ENCODE results near the gene PROC.

Gene PROC

DNA sequence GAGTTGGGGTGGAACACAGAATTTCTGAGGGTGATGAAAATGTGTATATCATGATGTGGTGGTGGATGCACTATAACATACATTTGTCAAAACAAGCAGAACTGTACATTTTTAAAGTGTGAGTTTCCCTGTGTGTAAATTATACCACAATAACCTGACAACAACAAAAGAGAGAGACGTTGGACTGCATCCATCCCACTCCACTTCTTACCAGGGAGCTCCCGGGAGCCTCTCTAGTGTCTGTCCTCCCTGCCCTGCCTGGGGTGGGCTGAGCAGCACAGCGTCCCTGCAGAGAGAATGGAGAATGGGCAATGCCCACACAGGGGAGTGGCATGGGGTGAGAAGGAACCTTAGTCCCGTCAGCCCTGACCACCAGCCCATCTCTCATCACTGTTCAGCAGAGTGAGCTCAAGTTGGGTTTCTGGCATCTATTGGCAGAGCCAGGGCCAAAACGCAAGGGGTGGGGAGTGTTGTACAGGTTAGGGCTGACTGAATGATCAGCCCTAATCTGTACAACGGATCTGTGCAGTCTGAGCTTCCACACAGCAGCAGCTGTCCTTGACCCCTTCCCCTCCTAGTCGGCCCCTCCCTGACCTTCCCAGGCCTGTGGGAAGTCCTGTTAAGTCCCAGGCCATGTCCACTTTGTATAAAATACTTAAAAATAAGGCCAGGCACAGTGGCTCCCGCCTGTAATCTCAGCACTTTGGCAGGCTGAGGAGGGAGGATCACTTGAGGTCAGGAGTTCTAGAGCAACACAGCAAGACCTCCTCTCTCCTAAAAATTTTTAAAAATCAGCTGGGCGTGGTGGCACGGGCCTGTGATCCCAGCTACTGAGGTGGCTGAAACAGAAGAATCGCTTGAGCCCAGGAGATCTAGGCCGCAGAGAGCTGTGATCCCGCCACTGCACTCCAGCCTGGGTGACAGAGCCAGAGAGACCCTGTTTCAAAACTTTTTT is 3.3 kb upstream of the PROC start:
- DNase-seq, result peak; percentile 74

DNA sequence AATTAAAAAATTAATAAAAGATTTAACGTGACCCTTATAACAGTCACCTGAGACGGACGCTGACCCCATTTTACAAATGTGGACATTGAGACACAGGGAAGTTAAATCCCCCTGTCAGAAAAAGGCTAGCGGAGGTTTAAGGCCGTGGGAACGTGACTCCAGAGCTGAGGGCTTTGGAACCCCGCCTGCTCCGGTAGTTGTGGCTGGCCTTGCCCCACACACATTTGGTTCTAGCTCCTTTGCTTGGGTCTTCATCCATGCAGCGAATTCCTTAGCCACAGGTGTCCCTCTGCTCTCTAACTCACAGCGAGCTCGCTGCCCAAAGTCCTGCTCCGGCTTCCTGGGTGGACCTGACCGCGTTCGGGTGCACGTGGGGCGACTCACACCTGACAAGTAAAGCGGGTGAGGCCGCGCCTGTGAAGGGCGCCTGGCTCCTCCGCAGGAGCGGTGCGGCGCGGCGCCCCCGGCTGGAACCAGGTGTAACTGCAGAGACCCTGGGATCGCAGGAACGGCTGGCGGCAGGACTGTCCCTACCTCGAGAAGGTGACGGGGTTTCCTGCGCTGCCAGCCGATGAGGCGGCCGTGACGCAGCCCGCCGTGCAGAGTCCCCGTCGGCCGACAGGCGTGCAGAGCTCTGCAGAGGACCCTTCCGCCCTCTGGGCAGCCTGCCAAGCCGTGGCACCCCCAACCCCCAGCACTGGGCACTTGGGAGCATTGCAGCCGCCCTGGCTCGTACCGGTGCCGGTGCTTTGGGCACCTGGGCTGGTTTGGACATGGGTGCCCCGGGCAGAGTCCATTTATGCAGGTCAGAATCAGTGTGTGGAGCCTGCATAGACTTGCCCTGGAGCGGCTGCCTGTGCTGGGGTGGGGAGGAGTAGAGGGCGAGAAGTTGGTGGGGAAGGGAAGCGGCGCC is 2.4 kb upstream of the PROC start:
- peak; percentile 35 for DNase-seq

DNA sequence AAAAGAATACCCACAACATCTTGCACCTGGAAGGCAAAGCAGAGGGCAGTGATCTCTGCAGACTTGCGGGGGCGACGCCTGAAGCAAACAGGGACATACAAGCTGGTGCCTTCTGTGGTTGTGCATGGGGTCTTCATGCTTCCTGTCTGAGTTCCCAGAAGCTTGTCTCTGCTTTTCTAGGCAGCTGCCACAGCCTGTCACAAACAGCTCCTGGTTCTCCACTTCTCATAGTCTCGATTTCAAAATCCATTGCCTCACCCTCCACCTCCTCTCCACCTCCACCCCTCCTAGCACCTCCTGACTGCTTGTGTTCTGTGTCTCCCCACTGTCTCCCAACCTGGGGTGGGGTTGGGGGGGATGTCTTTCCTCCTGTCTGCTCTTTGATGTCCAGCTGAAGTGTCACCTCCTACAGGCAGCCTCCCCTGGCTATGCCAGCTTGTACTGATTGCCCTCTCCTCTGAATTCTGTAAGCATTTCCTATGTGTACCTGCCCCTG is 1.7 kb upstream of the PROC start:
- no peak for DNase-seq

DNA sequence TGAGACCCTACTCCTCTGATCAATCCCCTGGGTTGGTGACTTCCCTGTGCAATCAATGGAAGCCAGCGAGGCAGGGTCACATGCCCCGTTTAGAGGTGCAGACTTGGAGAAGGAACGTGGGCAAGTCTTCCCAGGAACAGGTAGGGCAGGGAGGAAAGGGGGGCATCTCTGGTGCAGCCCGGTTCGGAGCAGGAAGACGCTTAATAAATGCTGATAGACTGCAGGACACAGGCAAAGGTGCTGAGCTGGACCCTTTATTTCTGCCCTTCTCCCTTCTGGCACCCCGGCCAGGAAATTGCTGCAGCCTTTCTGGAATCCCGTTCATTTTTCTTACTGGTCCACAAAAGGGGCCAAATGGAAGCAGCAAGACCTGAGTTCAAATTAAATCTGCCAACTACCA is 821 bp upstream of the PROC start:
- DNase-seq, result no peak

DNA sequence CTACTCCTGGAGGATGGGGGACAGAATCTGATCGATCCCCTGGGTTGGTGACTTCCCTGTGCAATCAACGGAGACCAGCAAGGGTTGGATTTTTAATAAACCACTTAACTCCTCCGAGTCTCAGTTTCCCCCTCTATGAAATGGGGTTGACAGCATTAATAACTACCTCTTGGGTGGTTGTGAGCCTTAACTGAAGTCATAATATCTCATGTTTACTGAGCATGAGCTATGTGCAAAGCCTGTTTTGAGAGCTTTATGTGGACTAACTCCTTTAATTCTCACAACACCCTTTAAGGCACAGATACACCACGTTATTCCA is 844 bp downstream of the PROC start:
- DNase-seq, result no peak

DNA sequence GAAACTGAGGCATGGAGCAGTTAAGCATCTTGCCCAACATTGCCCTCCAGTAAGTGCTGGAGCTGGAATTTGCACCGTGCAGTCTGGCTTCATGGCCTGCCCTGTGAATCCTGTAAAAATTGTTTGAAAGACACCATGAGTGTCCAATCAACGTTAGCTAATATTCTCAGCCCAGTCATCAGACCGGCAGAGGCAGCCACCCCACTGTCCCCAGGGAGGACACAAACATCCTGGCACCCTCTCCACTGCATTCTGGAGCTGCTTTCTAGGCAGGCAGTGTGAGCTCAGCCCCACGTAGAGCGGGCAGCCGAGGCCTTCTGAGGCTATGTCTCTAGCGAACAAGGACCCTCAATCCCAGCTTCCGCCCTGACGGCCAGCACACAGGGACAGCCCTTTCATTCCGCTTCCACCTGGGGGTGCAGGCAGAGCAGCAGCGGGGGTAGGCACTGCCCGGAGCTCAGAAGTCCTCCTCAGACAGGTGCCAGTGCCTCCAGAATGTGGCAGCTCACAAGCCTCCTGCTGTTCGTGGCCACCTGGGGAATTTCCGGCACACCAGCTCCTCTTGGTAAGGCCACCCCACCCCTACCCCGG is 1.3 kb downstream of the PROC start:
- DNase-seq, result no peak

DNA sequence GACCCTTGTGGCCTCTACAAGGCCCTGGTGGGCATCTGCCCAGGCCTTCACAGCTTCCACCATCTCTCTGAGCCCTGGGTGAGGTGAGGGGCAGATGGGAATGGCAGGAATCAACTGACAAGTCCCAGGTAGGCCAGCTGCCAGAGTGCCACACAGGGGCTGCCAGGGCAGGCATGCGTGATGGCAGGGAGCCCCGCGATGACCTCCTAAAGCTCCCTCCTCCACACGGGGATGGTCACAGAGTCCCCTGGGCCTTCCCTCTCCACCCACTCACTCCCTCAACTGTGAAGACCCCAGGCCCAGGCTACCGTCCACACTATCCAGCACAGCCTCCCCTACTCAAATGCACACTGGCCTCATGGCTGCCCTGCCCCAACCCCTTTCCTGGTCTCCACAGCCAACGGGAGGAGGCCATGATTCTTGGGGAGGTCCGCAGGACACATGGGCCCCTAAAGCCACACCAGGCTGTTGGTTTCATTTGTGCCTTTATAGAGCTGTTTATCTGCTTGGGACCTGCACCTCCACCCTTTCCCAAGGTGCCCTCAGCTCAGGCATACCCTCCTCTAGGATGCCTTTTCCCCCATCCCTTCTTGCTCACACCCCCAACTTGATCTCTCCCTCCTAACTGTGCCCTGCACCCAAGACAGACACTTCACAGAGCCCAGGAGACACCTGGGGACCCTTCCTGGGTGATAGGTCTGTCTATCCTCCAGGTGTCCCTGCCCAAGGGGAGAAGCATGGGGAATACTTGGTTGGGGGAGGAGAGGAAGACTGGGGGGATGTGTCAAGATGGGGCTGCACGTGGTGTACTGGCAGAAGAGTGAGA is 2.0 kb downstream of the PROC start:
- DNase-seq, result no peak

DNA sequence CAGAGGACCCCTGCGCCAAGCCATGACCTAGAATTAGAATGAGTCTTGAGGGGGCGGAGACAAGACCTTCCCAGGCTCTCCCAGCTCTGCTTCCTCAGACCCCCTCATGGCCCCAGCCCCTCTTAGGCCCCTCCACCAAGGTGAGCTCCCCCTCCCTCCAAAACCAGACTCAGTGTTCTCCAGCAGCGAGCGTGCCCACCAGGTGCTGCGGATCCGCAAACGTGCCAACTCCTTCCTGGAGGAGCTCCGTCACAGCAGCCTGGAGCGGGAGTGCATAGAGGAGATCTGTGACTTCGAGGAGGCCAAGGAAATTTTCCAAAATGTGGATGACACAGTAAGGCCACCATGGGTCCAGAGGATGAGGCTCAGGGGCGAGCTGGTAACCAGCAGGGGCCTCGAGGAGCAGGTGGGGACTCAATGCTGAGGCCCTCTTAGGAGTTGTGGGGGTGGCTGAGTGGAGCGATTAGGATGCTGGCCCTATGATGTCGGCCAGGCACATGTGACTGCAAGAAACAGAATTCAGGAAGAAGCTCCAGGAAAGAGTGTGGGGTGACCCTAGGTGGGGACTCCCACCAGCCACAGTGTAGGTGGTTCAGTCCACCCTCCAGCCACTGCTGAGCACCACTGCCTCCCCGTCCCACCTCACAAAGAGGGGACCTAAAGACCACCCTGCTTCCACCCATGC is 3.0 kb downstream of the PROC start:
- no peak for DNase-seq

DNA sequence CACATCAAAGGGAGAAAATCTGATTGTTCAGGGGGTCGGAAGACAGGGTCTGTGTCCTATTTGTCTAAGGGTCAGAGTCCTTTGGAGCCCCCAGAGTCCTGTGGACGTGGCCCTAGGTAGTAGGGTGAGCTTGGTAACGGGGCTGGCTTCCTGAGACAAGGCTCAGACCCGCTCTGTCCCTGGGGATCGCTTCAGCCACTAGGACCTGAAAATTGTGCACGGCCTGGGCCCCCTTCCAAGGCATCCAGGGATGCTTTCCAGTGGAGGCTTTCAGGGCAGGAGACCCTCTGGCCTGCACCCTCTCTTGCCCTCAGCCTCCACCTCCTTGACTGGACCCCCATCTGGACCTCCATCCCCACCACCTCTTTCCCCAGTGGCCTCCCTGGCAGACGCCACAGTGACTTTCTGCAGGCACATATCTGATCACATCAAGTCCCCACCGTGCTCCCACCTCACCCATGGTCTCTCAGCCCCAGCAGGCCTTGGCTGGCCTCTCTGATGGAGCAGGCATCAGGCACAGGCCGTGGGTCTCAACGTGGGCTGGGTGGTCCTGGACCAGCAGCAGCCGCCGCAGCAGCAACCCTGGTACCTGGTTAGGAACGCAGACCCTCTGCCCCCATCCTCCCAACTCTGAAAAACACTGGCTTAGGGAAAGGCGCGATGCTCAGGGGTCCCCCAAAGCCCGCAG is 3.8 kb downstream of the PROC start:
- DNase-seq, result no peak

DNA sequence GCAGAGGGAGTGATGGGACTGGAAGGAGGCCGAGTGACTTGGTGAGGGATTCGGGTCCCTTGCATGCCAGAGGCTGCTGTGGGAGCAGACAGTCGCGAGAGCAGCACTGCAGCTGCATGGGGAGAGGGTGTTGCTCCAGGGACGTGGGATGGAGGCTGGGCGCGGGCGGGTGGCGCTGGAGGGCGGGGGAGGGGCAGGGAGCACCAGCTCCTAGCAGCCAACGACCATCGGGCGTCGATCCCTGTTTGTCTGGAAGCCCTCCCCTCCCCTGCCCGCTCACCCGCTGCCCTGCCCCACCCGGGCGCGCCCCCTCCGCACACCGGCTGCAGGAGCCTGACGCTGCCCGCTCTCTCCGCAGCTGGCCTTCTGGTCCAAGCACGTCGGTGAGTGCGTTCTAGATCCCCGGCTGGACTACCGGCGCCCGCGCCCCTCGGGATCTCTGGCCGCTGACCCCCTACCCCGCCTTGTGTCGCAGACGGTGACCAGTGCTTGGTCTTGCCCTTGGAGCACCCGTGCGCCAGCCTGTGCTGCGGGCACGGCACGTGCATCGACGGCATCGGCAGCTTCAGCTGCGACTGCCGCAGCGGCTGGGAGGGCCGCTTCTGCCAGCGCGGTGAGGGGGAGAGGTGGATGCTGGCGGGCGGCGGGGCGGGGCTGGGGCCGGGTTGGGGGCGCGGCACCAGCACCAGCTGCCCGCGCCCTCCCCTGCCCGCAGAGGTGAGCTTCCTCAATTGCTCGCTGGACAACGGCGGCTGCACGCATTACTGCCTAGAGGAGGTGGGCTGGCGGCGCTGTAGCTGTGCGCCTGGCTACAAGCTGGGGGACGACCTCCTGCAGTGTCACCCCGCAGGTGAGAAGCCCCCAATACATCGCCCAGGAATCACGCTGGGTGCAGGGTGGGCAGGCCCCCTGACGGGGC is 4.6 kb downstream of the PROC start:
- no peak for DNase-seq

DNA sequence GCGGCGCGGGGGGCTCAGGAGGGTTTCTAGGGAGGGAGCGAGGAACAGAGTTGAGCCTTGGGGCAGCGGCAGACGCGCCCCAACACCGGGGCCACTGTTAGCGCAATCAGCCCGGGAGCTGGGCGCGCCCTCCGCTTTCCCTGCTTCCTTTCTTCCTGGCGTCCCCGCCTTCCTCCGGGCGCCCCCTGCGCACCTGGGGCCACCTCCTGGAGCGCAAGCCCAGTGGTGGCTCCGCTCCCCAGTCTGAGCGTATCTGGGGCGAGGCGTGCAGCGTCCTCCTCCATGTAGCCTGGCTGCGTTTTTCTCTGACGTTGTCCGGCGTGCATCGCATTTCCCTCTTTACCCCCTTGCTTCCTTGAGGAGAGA is 5.2 kb downstream of the PROC start:
- DNase-seq, result no peak

DNA sequence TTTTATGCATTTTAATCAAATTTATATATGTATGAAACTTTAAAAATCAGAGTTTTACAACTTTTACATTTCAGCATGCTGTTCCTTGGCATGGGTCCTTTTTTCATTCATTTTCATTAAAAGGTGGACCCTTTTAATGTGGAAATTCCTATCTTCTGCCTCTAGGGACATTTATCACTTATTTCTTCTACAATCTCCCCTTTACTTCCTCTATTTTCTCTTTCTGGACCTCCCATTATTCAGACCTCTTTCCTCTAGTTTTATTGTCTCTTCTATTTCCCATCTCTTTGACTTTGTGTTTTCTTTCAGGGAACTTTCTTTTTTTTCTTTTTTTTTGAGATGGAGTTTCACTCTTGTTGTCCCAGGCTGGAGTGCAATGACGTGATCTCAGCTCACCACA is 5.7 kb downstream of the PROC start:
- no peak for DNase-seq

DNA sequence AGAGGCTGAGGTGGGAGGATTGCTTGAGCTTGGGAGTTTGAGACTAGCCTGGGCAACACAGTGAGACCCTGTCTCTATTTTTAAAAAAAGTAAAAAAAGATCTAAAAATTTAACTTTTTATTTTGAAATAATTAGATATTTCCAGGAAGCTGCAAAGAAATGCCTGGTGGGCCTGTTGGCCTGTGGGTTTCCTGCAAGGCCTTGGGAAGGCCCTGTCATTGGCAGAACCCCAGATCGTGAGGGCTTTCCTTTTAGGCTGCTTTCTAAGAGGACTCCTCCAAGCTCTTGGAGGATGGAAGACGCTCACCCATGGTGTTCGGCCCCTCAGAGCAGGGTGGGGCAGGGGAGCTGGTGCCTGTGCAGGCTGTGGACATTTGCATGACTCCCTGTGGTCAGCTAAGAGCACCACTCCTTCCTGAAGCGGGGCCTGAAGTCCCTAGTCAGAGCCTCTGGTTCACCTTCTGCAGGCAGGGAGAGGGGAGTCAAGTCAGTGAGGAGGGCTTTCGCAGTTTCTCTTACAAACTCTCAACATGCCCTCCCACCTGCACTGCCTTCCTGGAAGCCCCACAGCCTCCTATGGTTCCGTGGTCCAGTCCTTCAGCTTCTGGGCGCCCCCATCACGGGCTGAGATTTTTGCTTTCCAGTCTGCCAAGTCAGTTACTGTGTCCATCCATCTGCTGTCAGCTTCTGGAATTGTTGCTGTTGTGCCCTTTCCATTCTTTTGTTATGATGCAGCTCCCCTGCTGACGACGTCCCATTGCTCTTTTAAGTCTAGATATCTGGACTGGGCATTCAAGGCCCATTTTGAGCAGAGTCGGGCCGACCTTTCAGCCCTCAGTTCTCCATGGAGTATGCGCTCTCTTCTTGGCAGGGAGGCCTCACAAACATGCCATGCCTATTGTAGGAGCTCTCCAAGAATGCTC is 6.6 kb downstream of the PROC start:
- no peak for DNase-seq

DNA sequence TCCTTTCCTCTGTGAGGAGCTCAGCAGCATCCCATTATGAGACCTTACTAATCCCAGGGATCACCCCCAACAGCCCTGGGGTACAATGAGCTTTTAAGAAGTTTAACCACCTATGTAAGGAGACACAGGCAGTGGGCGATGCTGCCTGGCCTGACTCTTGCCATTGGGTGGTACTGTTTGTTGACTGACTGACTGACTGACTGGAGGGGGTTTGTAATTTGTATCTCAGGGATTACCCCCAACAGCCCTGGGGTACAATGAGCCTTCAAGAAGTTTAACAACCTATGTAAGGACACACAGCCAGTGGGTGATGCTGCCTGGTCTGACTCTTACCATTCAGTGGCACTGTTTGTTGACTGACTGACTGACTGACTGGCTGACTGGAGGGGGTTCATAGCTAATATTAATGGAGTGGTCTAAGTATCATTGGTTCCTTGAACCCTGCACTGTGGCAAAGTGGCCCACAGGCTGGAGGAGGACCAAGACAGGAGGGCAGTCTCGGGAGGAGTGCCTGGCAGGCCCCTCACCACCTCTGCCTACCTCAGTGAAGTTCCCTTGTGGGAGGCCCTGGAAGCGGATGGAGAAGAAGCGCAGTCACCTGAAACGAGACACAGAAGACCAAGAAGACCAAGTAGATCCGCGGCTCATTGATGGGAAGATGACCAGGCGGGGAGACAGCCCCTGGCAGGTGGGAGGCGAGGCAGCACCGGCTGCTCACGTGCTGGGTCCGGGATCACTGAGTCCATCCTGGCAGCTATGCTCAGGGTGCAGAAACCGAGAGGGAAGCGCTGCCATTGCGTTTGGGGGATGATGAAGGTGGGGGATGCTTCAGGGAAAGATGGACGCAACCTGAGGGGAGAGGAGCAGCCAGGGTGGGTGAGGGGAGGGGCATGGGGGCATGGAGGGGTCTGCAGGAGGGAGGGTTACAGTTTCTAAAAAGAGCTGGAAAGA is 7.6 kb downstream of the PROC start:
- no peak for DNase-seq

DNA sequence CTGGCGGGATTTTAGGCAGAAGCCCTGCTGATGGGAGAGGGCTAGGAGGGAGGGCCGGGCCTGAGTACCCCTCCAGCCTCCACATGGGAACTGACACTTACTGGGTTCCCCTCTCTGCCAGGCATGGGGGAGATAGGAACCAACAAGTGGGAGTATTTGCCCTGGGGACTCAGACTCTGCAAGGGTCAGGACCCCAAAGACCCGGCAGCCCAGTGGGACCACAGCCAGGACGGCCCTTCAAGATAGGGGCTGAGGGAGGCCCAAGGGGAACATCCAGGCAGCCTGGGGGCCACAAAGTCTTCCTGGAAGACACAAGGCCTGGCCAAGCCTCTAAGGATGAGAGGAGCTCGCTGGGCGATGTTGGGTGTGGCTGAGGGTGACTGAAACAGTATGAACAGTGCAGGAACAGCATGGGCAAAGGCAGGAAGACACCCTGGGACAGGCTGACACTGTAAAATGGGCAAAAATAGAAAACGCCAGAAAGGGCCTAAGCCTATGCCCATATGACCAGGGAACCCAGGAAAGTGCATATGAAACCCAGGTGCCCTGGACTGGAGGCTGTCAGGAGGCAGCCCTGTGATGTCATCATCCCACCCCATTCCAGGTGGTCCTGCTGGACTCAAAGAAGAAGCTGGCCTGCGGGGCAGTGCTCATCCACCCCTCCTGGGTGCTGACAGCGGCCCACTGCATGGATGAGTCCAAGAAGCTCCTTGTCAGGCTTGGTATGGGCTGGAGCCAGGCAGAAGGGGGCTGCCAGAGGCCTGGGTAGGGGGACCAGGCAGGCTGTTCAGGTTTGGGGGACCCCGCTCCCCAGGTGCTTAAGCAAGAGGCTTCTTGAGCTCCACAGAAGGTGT is 8.5 kb downstream of the PROC start:
- DNase-seq, result no peak

DNA sequence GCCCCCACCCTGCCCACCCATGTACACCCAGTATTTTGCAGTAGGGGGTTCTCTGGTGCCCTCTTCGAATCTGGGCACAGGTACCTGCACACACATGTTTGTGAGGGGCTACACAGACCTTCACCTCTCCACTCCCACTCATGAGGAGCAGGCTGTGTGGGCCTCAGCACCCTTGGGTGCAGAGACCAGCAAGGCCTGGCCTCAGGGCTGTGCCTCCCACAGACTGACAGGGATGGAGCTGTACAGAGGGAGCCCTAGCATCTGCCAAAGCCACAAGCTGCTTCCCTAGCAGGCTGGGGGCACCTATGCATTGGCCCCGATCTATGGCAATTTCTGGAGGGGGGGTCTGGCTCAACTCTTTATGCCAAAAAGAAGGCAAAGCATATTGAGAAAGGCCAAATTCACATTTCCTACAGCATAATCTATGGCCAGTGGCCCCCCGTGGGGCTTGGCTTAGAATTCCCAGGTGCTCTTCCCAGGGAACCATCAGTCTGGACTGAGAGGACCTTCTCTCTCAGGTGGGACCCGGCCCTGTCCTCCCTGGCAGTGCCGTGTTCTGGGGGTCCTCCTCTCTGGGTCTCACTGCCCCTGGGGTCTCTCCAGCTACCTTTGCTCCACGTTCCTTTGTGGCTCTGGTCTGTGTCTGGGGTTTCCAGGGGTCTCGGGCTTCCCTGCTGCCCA is 9.3 kb downstream of the PROC start:
- no peak for DNase-seq
